GM21576 (cell line): ENCODE data around the gene LRRC61.

Experiments
- ATAC-seq: cut with Tn5 transposase; IDR thresholded peaks from one replicate; pipeline ENCODE4 v1.9.1; 2021; ENCODE audit warnings: mild to moderate bottlenecking, moderate library complexity; ENCODE audit not compliant: unreplicated experiment

The LRRC61 gene

GRCh38 chr7:150329331-150330120 lies 6.4 kb downstream of the LRRC61 start:
- ATAC-seq = no peak

GRCh38 chr7:150330211-150330885 lies 7.2 kb downstream of the LRRC61 start:
- ATAC-seq = no peak

- no peak for ATAC-seq
Measured at GRCh38 chr7:150332852-150333635, 9.9 kb downstream of the LRRC61 start.

GRCh38 chr7:150333659-150334058 lies 10.5 kb downstream of the LRRC61 start:
- ATAC-seq = no peak

- no peak for ATAC-seq
Measured at GRCh38 chr7:150334108-150334507, 11.0 kb downstream of the LRRC61 start.

- ATAC-seq = no peak
Measured at GRCh38 chr7:150335108-150335773, 12.1 kb downstream of the LRRC61 start.

GRCh38 chr7:150335774-150336112 lies 12.6 kb downstream of the LRRC61 start:
- ATAC-seq = no peak

GRCh38 chr7:150336746-150337145 lies 13.6 kb downstream of the LRRC61 start:
- ATAC-seq = no peak

- ATAC-seq = no peak
Measured at GRCh38 chr7:150337179-150337578, 14.0 kb downstream of the LRRC61 start.

- no peak for ATAC-seq
Measured at GRCh38 chr7:150337659-150338081, 14.5 kb downstream of the LRRC61 start.

- ATAC-seq = no peak
Measured at GRCh38 chr7:150338166-150338829, 15.1 kb downstream of the LRRC61 start.

- no peak for ATAC-seq
Measured at GRCh38 chr7:150339409-150339809, 16.3 kb downstream of the LRRC61 start.

- ATAC-seq = no peak
Measured at GRCh38 chr7:150340024-150340749, 17.0 kb downstream of the LRRC61 start.

GRCh38 chr7:150340875-150341262 lies 17.7 kb downstream of the LRRC61 start:
- no peak for ATAC-seq

- no peak for ATAC-seq
Measured at GRCh38 chr7:150341263-150342120, 18.3 kb downstream of the LRRC61 start, which contains the start of gene RARRES2. Gene RARRES2 (minus strand): TSS chr7:150341629. CDS start chr7:150340609, 1,020 bp downstream.

GRCh38 chr7:150342121-150342408 lies 18.9 kb downstream of the LRRC61 start:
- ATAC-seq = no peak

- no peak for ATAC-seq
Measured at GRCh38 chr7:150343225-150343624, 20.1 kb downstream of the LRRC61 start.

GRCh38 chr7:150344299-150344698 lies 21.1 kb downstream of the LRRC61 start:
- ATAC-seq = no peak

GRCh38 chr7:150345012-150345411 lies 21.9 kb downstream of the LRRC61 start:
- no peak for ATAC-seq
